A549 (cell line): ENCODE results near the gene BPIFB1. TPM values are rescaled to one million over a fixed set of nuclear protein-coding genes. Genes with fewer than 3 reads are reported as not detected.

ENCODE experiments used
- ATAC-seq, 2 experiments: fragments of 200-7000 bp in 1 of 2; fragments of >200 bp in 1 of 2; cut with Nextera tagmentation in 1 of 2; cut with Tn5 transposase in 1 of 2; 3 replicates each; pipeline versions ENCODE4 v1.8.0 to v1.9.1; 2018 to 2020; ENCODE audit warnings: mild to moderate bottlenecking in 1 of 2, moderate library complexity in 1 of 2
- CTCF ChIA-PET: fragments of 300-600 bp; sonication (Branson Sonifier 250); formaldehyde crosslinking; extraction: SDS; loops from one replicate; lab custom pipeline; 2021; ENCODE audit warnings: antibody characterized with exemption, inconsistent platforms; lab: Yijun Ruan, JAX
- POLR2A ChIA-PET: fragments of 350-600 bp; formaldehyde crosslinking; extraction: SDS; loops from one replicate; lab custom pipeline; 2021; ENCODE audit warnings: antibody characterized with exemption, inconsistent platforms; lab: Yijun Ruan, JAX
- DNase-seq, 2 experiments: peaks; one replicate each; pipeline versions ENCODE4 v3.0.0 to v3.0.0-alpha.2; 2011 to 2016; ENCODE audit warnings: low read depth in 1 of 2, low spot score in 1 of 2
- FAIRE-seq: peaks from 2 replicates; lab custom pipeline; 2011; peaks lifted over from hg19 to GRCh38; lab: Jason Lieb, UNC
- H3K27ac ChIP-seq, 2 experiments: fragments of >200 bp; sonication (Bioruptor Twin); formaldehyde crosslinking; 3 replicates each; pipeline ENCODE4 v1.5.1; 2016 to 2017
- H3K4me1 ChIP-seq: fragments of >200 bp; sonication (Bioruptor Twin); formaldehyde crosslinking; 3 replicates; pipeline ENCODE4 v1.6.1; 2016
- H3K4me2 ChIP-seq: fragments of >200 bp; sonication (Bioruptor Twin); formaldehyde crosslinking; 3 replicates; pipeline ENCODE4 v1.6.1; 2016
- H3K4me3 ChIP-seq: fragments of >200 bp; sonication (Bioruptor Twin); formaldehyde crosslinking; 3 replicates; pipeline ENCODE4 v1.5.1; 2016
- H3K9me3 ChIP-seq: fragments of >200 bp; sonication (Bioruptor Twin); formaldehyde crosslinking; 3 replicates; pipeline ENCODE4 v1.6.1; 2016
- CHD2 ChIP-seq: fragments of 150-350 bp; IDR thresholded peaks from 2 replicates; pipeline ENCODE4 v1.6.1; 2014; ENCODE audit warnings: low read length; ENCODE audit not compliant: partially characterized antibody
- CHD4 ChIP-seq: fragments of 200-600 bp; sonication (generic); IDR thresholded peaks from 2 replicates; pipeline ENCODE4 v1.6.1; 2016; ENCODE audit warnings: antibody characterized with exemption, mild to moderate bottlenecking, borderline replicate concordance
- E2F6 ChIP-seq: IDR thresholded peaks from 2 replicates; pipeline ENCODE4 v1.6.1; 2012; ENCODE audit warnings: low read depth, borderline replicate concordance
- EHF ChIP-seq: fragments of 250-450 bp; sonication (Bioruptor Pico); IDR thresholded peaks from 2 replicates; pipeline ENCODE4 v1.5.0; 2020; ENCODE audit warnings: mild to moderate bottlenecking
- ELK1 ChIP-seq: fragments of 150-350 bp; IDR thresholded peaks from 2 replicates; pipeline ENCODE4 v1.6.1; 2014; ENCODE audit warnings: low read depth, mild to moderate bottlenecking, low read length
- FOSB ChIP-seq: fragments of 250-450 bp; sonication (Bioruptor Pico); IDR thresholded peaks from 2 replicates; pipeline ENCODE4 v1.5.0; 2020; ENCODE audit warnings: mild to moderate bottlenecking, moderate library complexity
- FOXS1 ChIP-seq: fragments of 250-450 bp; sonication (Bioruptor Pico); IDR thresholded peaks from 2 replicates; pipeline ENCODE4 v1.5.0; 2020; ENCODE audit warnings: mild to moderate bottlenecking, moderate library complexity
- GATA3 ChIP-seq: IDR thresholded peaks from 2 replicates; pipeline ENCODE4 v1.6.1; 2012; ENCODE audit warnings: borderline replicate concordance
- HOXA7 ChIP-seq: fragments of 250-450 bp; sonication (Bioruptor Pico); IDR thresholded peaks from 2 replicates; pipeline ENCODE4 v1.5.0; 2020; ENCODE audit warnings: mild to moderate bottlenecking, moderate library complexity
- JUNB ChIP-seq: fragments of >200 bp; sonication (Bioruptor Twin); formaldehyde crosslinking; IDR thresholded peaks from 2 replicates; pipeline ENCODE4 v1.6.1; 2016
- KDM5A ChIP-seq: fragments of 200-600 bp; sonication (generic); IDR thresholded peaks from 2 replicates; pipeline ENCODE4 v1.6.1; 2016; ENCODE audit warnings: antibody characterized with exemption, mild to moderate bottlenecking
- MAX ChIP-seq: IDR thresholded peaks from 2 replicates; pipeline ENCODE4 v1.6.1; 2012
- MYC ChIP-seq: IDR thresholded peaks from 2 replicates; pipeline ENCODE4 v1.6.1; 2012; ENCODE audit warnings: mild to moderate bottlenecking, inconsistent platforms, low read length, improper control_type of control experiment, borderline replicate concordance
- NFE2L2 ChIP-seq: fragments of 150-350 bp; conservative IDR thresholded peaks from 2 replicates; pipeline ENCODE4 v1.6.1; 2014; ENCODE audit warnings: low read length
- NPAS2 ChIP-seq: fragments of 250-450 bp; sonication (Bioruptor Pico); IDR thresholded peaks from 2 replicates; pipeline ENCODE4 v1.8.0; 2022; ENCODE audit warnings: mild to moderate bottlenecking, moderate library complexity, borderline replicate concordance
- POLR2A ChIP-seq: IDR thresholded peaks from 2 replicates; pipeline ENCODE4 v1.6.1; 2012; ENCODE audit warnings: mild to moderate bottlenecking, low read length
- POLR2AphosphoS2 ChIP-seq: conservative IDR thresholded peaks from 2 replicates; pipeline ENCODE4 v1.6.1; 2012; ENCODE audit warnings: low read length, improper control_type of control experiment, inconsistent platforms
- RAD21 ChIP-seq, 2 experiments: fragments of >200 bp in 1 of 2; sonication (Bioruptor Twin) in 1 of 2; formaldehyde crosslinking in 1 of 2; IDR thresholded peaks in 1 of 2; conservative IDR thresholded peaks in 1 of 2; 2 replicates in 1 of 2; 3 replicates in 1 of 2; pipeline ENCODE4 v1.6.1; 2012 to 2018; ENCODE audit warnings: inconsistent platforms in 1 of 2
- RFX5 ChIP-seq: fragments of 450-650 bp; IDR thresholded peaks from 2 replicates; pipeline ENCODE4 v1.7.1; 2014; ENCODE audit warnings: antibody characterized with exemption, mild to moderate bottlenecking, moderate library complexity
- SREBF2 ChIP-seq: fragments of 450-650 bp; IDR thresholded peaks from 2 replicates; pipeline ENCODE4 v1.6.1; 2014; ENCODE audit warnings: mild to moderate bottlenecking, moderate library complexity
- TP53 ChIP-seq: fragments of 250-450 bp; sonication (Bioruptor Pico); IDR thresholded peaks from 2 replicates; pipeline ENCODE4 v1.5.0; 2021; ENCODE audit warnings: mild to moderate bottlenecking, moderate library complexity
- ZFP36 ChIP-seq: fragments of 450-650 bp; IDR thresholded peaks from 2 replicates; pipeline ENCODE4 v1.6.1; 2014; ENCODE audit warnings: borderline replicate concordance; ENCODE audit not compliant: partially characterized antibody
- ZSCAN20 ChIP-seq: fragments of 250-450 bp; sonication (Bioruptor Pico); IDR thresholded peaks from 2 replicates; pipeline ENCODE4 v1.8.0; 2022; ENCODE audit warnings: mild to moderate bottlenecking, moderate library complexity
- WGBS: methylation state at CpG from one replicate; pipeline ENCODE4 v1.1.6; 2017; ENCODE audit errors: missing lambda C conversion rate; 5-methylcytosine and 5-hydroxymethylcytosine counted together
- polyA plus RNA-seq, 4 experiments: library from polyadenylated mRNA; depleted of rRNA in 3 of 4; stranded (reverse); fragments of >200 nt; fragmentation: RNase III in 1 of 4; extraction: RNeasy Plus Mini Kit Qiagen cat#74134 plus additional on column Dnase treatment in 1 of 4; gene quantifications; 2 replicates in 3 of 4; 3 replicates in 1 of 4; pipeline ENCODE4 v1.2.3, GENCODE V29; 2011 to 2017

BPIFB1 gene
- polyA plus RNA-seq, 2 of the 4 experiments (the other 2 are of a cell fraction): 0.18 TPM; not detected in 1

GRCh38 chr20:33322456-33322855 is 39.4 kb downstream of the BPIFB1 start:
- no peak for FAIRE-seq
- H3K4me3 ChIP-seq: no peak overlapping the region
- no peaks in the 10 kb centered on the region for H3K4me1 ChIP-seq
- DNase-seq: no peak
- ChIA-PET CTCF (interaction anchor here (0.6 to 1.8 kb wide), 2 partner anchors 13 to 1214 kb away, joined by 3 to 4 read pairs; no protein-coding TSS in a partner anchor), POLR2A (no interaction called here)
- no peak for ATAC-seq
- H3K9me3 ChIP-seq: no peaks in the 10 kb centered on the region
- H3K4me2 ChIP-seq: no peak overlapping the region
- no peak for TF ChIP-seq MYC
- no peak for TF ChIP-seq FOSB (CRISPR knock-in tag)
- no peak for TF ChIP-seq TP53 (CRISPR knock-in tag)
- no peak for TF ChIP-seq MAX
- TF ChIP-seq SREBF2: no peak
- TF ChIP-seq JUNB: no peak
- 44% methylated on average over 3 of the region's 3 CpGs for WGBS
- no peak overlapping the region for H3K27ac ChIP-seq

- ATAC-seq (no peak), FAIRE-seq (no peak), DNase-seq (no peak)
- H3K4me1 ChIP-seq: no peaks in the 10 kb centered on the region
- CTCF ChIA-PET: interaction anchor here (1.8 kb wide), 1 partner anchor 12 kb away, joined by 4 read pairs; no protein-coding TSS in a partner anchor
- H3K4me2 ChIP-seq: no peak overlapping the region
- no peak overlapping the region for H3K27ac ChIP-seq
- POLR2A ChIA-PET: no interaction called here
- H3K9me3 ChIP-seq: no peaks in the 10 kb centered on the region
- H3K4me3 ChIP-seq: no peak overlapping the region
- no peak for TF ChIP-seq MAX
- no peak for TF ChIP-seq FOXS1 (CRISPR knock-in tag)
- no peak for TF ChIP-seq ZFP36
- TF ChIP-seq ELK1: no peak
- TF ChIP-seq ZSCAN20: no peak
- no peak for TF ChIP-seq NFE2L2
- TF ChIP-seq POLR2A: no peak
- no peak for TF ChIP-seq CHD4
- TF ChIP-seq HOXA7 (CRISPR knock-in tag): no peak
- TF ChIP-seq E2F6: no peak
- TF ChIP-seq RFX5: no peak
- TF ChIP-seq EHF (CRISPR knock-in tag): no peak
- TF ChIP-seq GATA3: no peak
- no peak for TF ChIP-seq KDM5A
- TF ChIP-seq RAD21 (conservative IDR thresholded peaks at IDR 0.05 in 1 of 2, IDR thresholded peaks at IDR 0.05 in 1 of 2): no peak
- no peak for TF ChIP-seq CHD2
- TF ChIP-seq POLR2AphosphoS2: no peak
- WGBS: 56% methylated on average over 8 of the region's 8 CpGs
These were observed 40.2 kb downstream of the BPIFB1 start for GRCh38 chr20:33323236-33323635.

- FAIRE-seq (no peak), DNase-seq (no peak), ATAC-seq (no peak)
- TF ChIP-seq ZFP36: peak; percentile 10
- TF ChIP-seq NPAS2 (CRISPR knock-in tag): no peak
- Histone ChIP-seq H3K4me3 (no peak overlapping the region), H3K27ac (no peak overlapping the region), H3K4me2 (no peak overlapping the region), H3K4me1 (no peaks in the 10 kb centered on the region), H3K9me3 (no peaks in the 10 kb centered on the region)
- CTCF ChIA-PET: interaction anchor here (0.6 to 0.8 kb wide), 2 partner anchors 102 to 115 kb away, joined by 4 to 5 read pairs; no protein-coding TSS in a partner anchor
- 28% methylated on average over 2 of the region's 2 CpGs for WGBS
- POLR2A ChIA-PET: no interaction called here
These were observed 42.3 kb downstream of the BPIFB1 start for GRCh38 chr20:33325350-33325749.
